ENCODE data around the gene LY86. TPM values are rescaled to one million over a fixed set of nuclear protein-coding genes. Genes with fewer than 3 reads are reported as not detected.
A peak's percentile ranks its signal among the peaks of the same experiment; 100 is the strongest.

Gene LY86
- total and polyA plus RNA-seq, 10 of the 15 experiments (the other 5 are each of a cell fraction or from before 2014, with no cell fraction given), result 68.2 to 457 (median 128) TPM

- TF ChIP-seq E2F8 (IDR thresholded peaks at IDR 0.05; ENCODE audit: low read depth, partially characterized antibody) (no peak), NR2C1 (IDR thresholded peaks at IDR 0.05) (peak; percentile 74), ZNF207 (IDR thresholded peaks at IDR 0.05; ENCODE audit: borderline replicate concordance) (no peak), JUND (IDR thresholded peaks at IDR 0.05; ENCODE audit: low read depth, low read length) (no peak), TCF3 (IDR thresholded peaks at IDR 0.05; ENCODE audit: borderline replicate concordance, insufficient read depth, low read depth, low read length) (no peak), ATF3 (IDR thresholded peaks at IDR 0.05; ENCODE audit: borderline replicate concordance, extremely low read depth, low read depth, low read length) (no peak), ASH2L (IDR thresholded peaks at IDR 0.05; ENCODE audit: borderline replicate concordance, low read depth) (no peak), BMI1 (IDR thresholded peaks at IDR 0.05; ENCODE audit: borderline replicate concordance) (no peak), SMC3 (IDR thresholded peaks at IDR 0.05; ENCODE audit: borderline replicate concordance, low read length) (peak; percentile 35; the same call in 1 of the 2 replicates), TARDBP (IDR thresholded peaks at IDR 0.05; ENCODE audit: borderline replicate concordance) (no peak), HDAC2 (IDR thresholded peaks at IDR 0.05) (no peak), CEBPZ (IDR thresholded peaks at IDR 0.05; ENCODE audit: low read depth, low read length) (no peak), IRF5 (IDR thresholded peaks at IDR 0.05; ENCODE audit: borderline replicate concordance) (no peak), KAT2A (conservative IDR thresholded peaks at IDR 0.05; ENCODE audit: control insufficient read depth, low read depth, low read length) (no peak), NFYB (IDR thresholded peaks at IDR 0.05; ENCODE audit: insufficient read depth, low read depth, low read length) (no peak)
These were observed 4.1 kb upstream of the LY86 start (continued) for GRCh38 chr6:6584310-6585002.

Measured in GM12878 (cell line).